NT2/D1 (cell line): ENCODE data around the gene TTBK1.

Experiments
- SUZ12 ChIP-seq: IDR thresholded peaks from 2 replicates; pipeline ENCODE4 v1.6.1; 2011; ENCODE audit not compliant: insufficient read length, insufficient read depth; ENCODE audit errors: extremely low read depth
- YY1 ChIP-seq: IDR thresholded peaks from 2 replicates; pipeline ENCODE4 v1.6.1; 2011; ENCODE audit not compliant: insufficient read length, insufficient read depth
- ZNF274 ChIP-seq: IDR thresholded peaks from 2 replicates; pipeline ENCODE4 v1.6.1; 2011; ENCODE audit warnings: mild to moderate bottlenecking, low read depth, low read length

DNA sequence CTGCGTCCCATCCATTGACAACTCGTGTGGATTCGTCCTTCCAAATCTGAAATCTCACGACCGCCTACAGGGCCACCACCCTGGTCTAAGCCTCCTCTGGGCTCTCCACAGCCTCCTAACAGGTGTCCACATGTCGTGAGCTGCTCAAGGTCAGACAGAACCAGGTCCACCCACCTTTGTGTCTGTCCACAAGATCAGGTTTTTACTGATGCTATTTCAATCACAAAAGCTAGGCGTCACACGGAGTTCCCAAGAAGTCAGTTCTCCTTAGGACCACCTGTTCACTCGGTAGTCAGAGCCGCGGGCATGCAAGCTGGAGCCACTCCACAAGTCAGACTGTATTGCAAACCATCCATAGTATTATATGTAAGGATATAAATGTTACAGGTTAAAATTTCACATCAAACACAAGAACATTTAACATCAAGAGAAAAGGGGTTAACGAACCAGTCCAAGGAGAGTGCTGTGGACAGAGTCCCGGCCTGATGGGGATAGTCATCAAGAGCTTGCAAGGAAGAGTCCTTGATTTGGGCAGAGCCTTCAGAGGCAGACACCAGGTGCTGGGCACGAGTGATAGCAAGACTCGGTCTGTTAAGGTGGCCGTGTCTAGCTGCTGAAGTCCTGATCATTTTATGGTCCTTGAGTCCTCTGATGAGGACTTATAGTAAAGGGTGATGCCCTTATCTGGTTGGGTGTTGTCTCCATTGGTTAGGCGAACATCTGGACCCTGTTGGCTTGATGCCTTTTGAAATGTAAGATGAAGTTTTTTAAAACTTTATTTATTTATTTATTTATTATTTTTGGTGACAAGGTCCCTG is 13.3 kb upstream of the TTBK1 start:
- TF ChIP-seq ZNF274 (no peak), SUZ12 (no peak), YY1 (no peak)
